Motor neuron (in vitro differentiated cells): Measurements from ENCODE around the gene NEGR1. TPM values are rescaled to one million over a fixed set of nuclear protein-coding genes. Genes with fewer than 3 reads are reported as not detected.

Experiments used
- ATAC-seq, 8 experiments: fragments of 200-7000 bp; cut with Tn5 transposase; replicated peaks in 6 of 8; 2 replicates each; pipeline ENCODE4 v1.8.0; 2021; ENCODE audit warnings: mild to moderate bottlenecking in 8 of 8, moderate library complexity in 8 of 8
- H3K27ac ChIP-seq, 2 donors: fragments of 250-450 bp; sonication (Bioruptor Pico); 2 replicates each; pipeline ENCODE4 v1.9.0; 2021; ENCODE audit warnings: antibody characterized with exemption in 2 of 2, mild to moderate bottlenecking in 2 of 2, moderate library complexity in 1 of 2
- H3K4me1 ChIP-seq, 2 donors: fragments of 250-450 bp; sonication (Bioruptor Pico); replicated peaks in 1 of 2; 2 replicates each; pipeline ENCODE4 v1.6.1; 2021; ENCODE audit warnings: antibody characterized with exemption in 2 of 2, mild to moderate bottlenecking in 2 of 2, moderate library complexity in 1 of 2
- H3K4me3 ChIP-seq, 5 donors: fragments of 250-450 bp; sonication (Bioruptor Pico); 2 replicates each; pipeline ENCODE4 v1.9.0; 2021; ENCODE audit warnings: antibody characterized with exemption in 5 of 5, mild to moderate bottlenecking in 5 of 5, moderate library complexity in 4 of 5
- WGBS, 10 experiments: fragments of 450-650 bp; shearing (Covaris generic); methylation state at CpG; one replicate each; pipeline ENCODE4 v1.0.0; 2022; 5-methylcytosine and 5-hydroxymethylcytosine counted together
- in situ Hi-C, 9 experiments: fragments of 400-800 bp; cut with MboI; loops; one replicate each; pipeline ENCODE4 v1.15.0; 2021; ENCODE audit warnings: low sequenced_read_pairs in 9 of 9, low pct_unique_long_range_greater_than_20kb in 2 of 9; ENCODE audit not compliant: unreplicated experiment in 9 of 9
- total RNA-seq, 8 experiments: library from RNA; unstranded; fragments of 300-600 nt; gene quantifications; 2 replicates each; pipeline versions ENCODE4 v1.2.3 to v1.2.4, GENCODE V29; 2022

NEGR1 gene
- total RNA-seq, 8 experiments from 2014 or later = 0.63 to 40.6 (median 15.1) TPM

DNA sequence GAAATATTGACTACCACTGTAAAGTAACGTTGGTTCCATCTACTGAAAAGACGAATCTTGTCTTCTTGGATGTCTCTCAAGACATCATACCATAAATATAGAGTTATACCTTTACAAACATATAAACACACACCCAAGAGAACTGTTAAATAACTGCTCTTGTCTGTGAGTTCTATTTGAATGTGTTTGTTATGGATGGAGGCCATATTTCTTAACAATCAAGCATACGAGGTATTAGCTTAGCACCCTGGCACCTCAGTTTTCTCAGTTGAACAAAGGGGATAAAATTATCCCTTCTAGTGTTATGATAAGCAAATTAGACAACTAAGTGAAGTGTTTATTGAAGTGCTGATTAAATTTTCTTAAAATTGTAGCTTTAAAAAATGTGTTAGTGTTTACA, 864.9 kb downstream of the NEGR1 start:
- no peak for ATAC-seq
- no peak overlapping the region for H3K27ac ChIP-seq
- 34 to 100% (median 80%) methylated on average over 1 to 3 of the region's 3 CpGs; no CpG with 5 or more reads in 1 of the 10 experiments for WGBS, 10 experiments
- H3K4me3 ChIP-seq = no peak overlapping the region
- in situ Hi-C loops = no loop called here
- H3K4me1 ChIP-seq = peaks cover 2 to 26% of the 10 kb centered on the region in 2 donors

DNA sequence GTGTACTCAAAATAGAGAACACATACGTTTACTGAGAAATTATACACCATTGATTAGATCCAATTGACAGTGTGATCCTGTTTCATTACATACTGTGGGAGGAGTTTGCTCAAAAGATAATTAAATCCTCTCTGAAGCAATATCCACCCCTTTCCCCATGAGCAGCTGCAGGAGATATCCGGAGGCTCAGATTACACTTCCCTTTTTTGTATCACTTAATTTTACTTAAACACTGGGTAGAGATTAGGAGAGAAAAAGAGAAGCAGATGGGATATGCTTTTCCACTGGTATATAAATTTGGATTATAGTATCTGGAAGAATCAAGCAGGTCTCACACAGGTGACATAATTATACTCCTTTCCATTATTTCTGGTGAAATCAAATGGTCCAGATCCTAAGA, 868.2 kb downstream of the NEGR1 start:
- WGBS, 10 experiments = 0 to 64% (median 44%) methylated on average over 1 to 2 of the region's 2 CpGs; no CpG with 5 or more reads in 1 of the 10 experiments
- Histone ChIP-seq H3K4me3 (no peak overlapping the region), H3K4me1 (peaks cover 2 to 14% of the 10 kb centered on the region in 2 donors), H3K27ac (no peak overlapping the region)
- ATAC-seq = peak in 3 of 8 experiments; percentile 25 to 83 (median 80)
- in situ Hi-C loops = no loop called here

DNA sequence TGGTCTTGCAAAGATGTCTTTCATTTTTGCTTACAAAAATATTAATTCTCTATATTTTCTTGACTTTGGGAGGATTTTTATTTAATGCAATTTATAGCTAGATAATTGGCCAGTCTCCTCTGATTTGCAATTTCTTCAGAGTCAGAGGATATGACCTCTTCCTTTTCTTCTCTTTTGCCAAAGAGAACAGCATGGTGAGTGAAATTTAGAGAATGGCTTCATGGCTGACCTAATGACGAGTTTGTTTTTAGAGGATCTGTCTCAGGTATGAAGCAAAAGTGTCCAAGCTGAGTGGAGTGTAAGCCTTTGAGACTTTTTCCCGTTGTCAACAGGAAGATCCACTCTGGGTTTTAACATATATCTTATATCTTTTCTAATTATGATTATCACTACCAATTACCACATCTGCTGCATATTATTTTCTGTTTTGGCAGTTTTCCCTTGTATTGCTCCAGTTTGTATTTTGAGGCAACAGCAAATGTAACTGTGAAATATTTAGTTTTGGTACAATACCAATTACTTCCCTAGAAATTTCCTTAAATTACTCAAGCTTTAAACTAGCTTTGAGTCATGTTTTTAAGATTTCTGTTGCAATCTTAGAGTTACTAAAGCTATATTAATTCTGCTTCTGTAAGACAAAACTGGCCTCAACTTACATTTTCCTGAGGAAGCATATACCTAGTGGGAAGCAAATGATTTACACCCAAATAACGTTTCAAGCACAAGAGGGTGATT, 868.7 kb downstream of the NEGR1 start:
- no peak for ATAC-seq
- no peak overlapping the region for H3K4me3 ChIP-seq
- H3K27ac ChIP-seq = no peak overlapping the region
- H3K4me1 ChIP-seq = peaks cover 2 to 14% of the 10 kb centered on the region in 2 donors
- in situ Hi-C loops = no loop called here
- 0 to 59% (median 38%) methylated on average over 1 to 3 of the region's 3 CpGs for WGBS, 10 experiments

DNA sequence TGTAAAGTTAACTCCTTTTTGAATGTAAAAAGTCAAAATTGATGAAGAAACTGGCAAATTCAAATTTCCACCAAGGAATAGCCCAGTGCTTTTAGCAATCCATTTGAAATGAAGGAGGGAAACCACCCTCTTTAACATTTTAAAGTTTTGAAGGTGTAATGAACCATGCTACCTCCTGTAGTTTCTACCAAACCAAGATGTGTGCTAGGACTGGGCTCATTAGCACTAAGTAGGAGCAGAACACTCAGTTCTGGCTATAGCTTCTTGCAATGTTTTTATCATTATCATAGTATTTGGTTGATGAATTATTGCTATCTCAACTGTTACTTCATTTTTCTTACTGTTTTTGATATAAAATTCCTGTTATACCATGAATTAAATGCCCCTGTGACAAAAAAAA, 882.3 kb downstream of the NEGR1 start:
- H3K4me3 ChIP-seq = no peak overlapping the region
- no peaks in the 10 kb centered on the region for H3K4me1 ChIP-seq
- no peak for ATAC-seq
- in situ Hi-C loops = no loop called here
- H3K27ac ChIP-seq = no peak overlapping the region

DNA sequence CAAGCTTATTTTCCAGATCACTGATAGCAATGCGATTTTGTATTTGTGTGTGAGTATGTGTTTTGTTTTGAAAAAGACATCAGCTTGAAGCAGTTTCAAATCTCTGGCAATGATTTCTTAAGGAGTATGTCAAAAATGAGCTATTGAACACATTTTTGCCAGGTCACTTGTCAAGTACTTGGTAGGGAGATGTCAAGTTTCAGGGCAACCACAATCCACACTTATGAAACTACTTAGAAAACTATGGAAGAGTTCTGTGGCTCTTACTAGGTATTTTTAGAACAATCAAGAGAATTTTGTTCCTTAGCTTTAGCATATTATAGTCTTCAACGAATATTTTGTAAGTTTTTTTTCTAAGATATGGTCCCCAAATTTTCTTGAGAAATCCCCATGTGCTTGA, 882.7 kb downstream of the NEGR1 start:
- 0 to 54% (median 28%) methylated on average over 1 to 2 of the region's 2 CpGs; no CpG with 5 or more reads in 2 of the 10 experiments for WGBS, 10 experiments
- Histone ChIP-seq H3K27ac (no peak overlapping the region), H3K4me1 (no peaks in the 10 kb centered on the region), H3K4me3 (no peak overlapping the region)
- no peak for ATAC-seq
- in situ Hi-C loops = no loop called here

DNA sequence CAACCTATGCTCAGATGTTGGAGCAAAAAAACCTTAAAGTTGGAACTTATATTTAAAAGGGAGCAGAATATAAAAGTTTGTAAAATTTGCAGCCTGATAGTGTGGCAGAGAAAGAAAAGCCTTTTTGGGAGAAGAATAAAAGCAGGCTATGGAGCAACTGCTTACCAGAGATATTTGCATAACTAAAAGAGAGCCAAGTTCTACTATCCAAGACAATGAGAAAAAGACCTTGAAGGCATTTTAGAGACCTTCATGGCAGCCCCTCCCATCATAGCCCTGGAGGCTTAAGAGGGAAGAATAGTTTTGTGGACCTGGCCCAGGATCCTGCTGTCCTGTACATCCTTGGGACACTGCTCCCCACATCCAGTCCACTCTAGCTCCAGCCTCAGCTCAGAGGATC, 889.0 kb downstream of the NEGR1 start:
- Histone ChIP-seq H3K4me3 (no peak overlapping the region), H3K4me1 (no peaks in the 10 kb centered on the region), H3K27ac (no peak overlapping the region)
- no peak for ATAC-seq
- in situ Hi-C loops = no loop called here

DNA sequence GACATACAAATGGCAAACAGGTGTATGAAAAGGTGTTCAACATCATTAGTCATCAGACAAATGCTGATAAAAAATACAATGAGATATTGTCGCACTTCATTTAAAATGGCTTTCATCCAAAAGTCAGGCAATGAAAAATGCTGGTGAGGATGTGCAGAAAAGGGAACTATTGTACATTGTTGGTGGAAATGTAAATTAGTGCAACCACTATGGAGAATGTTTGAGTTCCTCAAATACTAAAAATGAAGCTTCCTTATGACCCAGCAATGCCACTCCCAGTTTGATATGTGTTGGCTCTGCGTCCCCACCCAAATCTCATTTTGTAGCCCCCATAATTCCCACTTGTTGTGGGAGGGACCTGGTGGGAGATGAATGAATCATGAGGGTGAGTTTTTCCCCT, 891.8 kb downstream of the NEGR1 start:
- ATAC-seq = no peak
- no peaks in the 10 kb centered on the region for H3K4me1 ChIP-seq
- WGBS, 10 experiments = 42 to 100% (median 93%) methylated on average over 1 to 2 of the region's 2 CpGs; no CpG with 5 or more reads in 2 of the 10 experiments
- no peak overlapping the region for H3K27ac ChIP-seq
- H3K4me3 ChIP-seq = no peak overlapping the region
- in situ Hi-C loops = no loop called here

DNA sequence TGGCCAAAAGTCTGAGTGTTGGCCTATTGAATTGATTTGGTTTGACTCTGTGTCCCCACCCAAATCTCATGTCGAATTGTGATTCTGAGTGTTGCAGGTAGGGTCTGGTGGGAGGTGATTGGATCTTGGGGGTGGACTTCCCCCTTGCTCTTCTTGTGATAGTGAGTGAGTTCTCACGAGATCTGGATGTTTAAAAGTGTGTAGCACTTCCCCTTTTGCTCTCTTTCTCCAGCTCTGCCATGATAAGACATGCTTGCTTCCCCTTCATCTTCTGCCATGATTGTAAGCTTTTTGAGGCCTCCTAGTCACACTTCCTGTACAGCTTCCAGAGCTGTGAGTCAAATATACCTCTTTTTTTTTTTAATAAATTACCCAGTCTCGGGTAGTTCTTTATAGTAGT, 904.5 kb downstream of the NEGR1 start:
- in situ Hi-C loops = no loop called here
- no peak for ATAC-seq

DNA sequence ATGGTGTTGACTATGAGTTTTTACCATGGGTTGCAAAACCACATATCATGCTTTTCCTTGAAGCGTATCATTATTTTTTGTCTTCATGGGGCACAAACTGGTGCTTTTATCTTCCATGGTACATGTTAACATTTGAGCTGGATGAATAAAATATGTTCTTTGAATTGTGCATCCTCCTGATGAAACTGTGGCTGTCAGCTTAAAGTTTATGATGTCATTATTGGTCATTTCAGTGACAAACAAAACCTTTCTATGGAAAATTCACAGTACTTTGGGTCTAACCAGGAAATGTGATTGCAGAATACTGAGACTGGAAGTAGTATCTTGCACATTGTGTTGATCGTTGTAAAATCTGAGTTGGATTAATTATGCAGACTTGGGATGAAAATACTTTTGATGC, 909.8 kb downstream of the NEGR1 start:
- Histone ChIP-seq H3K4me3 (no peak overlapping the region), H3K4me1 (no peaks in the 10 kb centered on the region), H3K27ac (no peak overlapping the region)
- WGBS, 10 experiments = 46 to 100% (median 87%) methylated on average over 1 to 2 of the region's 2 CpGs; no CpG with 5 or more reads in 2 of the 10 experiments
- peak in 4 of 8 experiments; percentile 21 to 51 (median 34) for ATAC-seq
- in situ Hi-C loops = no loop called here

More for the DNA sequence above, 904.5 kb downstream of the NEGR1 start:
- Histone ChIP-seq H3K4me3 (no peak overlapping the region), H3K4me1 (no peaks in the 10 kb centered on the region), H3K27ac (no peak overlapping the region)
- 50 to 100% (median 75%) methylated on average over 1 to 3 of the region's 3 CpGs; no CpG with 5 or more reads in 2 of the 10 experiments for WGBS, 10 experiments

DNA sequence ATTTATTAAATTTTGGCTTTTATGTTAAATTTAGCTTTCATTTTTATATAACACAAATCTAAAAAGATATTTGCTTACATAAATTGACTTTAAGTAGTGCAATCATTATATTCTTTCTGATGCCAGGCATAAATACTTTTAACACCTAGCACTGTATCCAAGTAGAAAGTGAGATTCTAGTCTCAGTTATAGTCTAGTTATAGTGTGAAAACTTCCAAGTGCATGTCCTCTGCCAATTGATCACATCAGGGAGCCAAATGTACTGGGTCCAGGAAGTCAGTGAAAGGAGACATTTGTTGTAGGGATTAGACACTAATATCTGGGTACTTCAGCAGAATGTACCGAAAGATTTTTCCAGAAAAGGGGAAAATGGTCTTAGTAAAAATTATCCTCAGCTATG, 910.8 kb downstream of the NEGR1 start:
- WGBS, 10 experiments = 50 to 100% (median 97%) methylated on average over 1 of the region's 1 CpG; no CpG with 5 or more reads in 2 of the 10 experiments
- no peak for ATAC-seq
- Histone ChIP-seq H3K4me3 (no peak overlapping the region), H3K27ac (no peak overlapping the region), H3K4me1 (no peaks in the 10 kb centered on the region)
- in situ Hi-C loops = no loop called here

DNA sequence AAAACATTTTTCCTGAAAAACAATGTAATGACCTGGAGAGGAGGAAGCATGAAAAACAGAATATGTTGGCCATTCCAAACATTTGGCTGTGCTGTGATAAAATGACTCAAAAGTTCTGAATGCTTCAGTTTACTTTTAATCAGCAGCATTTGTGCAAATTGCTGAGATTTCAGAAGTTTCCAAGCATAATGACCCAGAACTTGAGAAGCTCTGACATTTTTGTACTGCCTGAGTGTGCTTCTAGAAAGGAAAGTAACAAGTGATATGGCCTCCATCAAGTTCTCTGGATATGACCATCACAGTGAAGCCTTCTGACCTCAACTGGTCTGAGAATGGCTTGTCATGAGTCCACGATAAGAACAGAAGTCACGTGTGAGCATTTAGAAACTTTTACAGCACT, 918.1 kb downstream of the NEGR1 start:
- in situ Hi-C loops = no loop called here
- H3K4me1 ChIP-seq = peaks cover 0 to 4% of the 10 kb centered on the region in 2 donors
- ATAC-seq = no peak
- no peak overlapping the region for H3K27ac ChIP-seq
- no peak overlapping the region for H3K4me3 ChIP-seq
- WGBS, 10 experiments = 37 to 100% (median 84%) methylated on average over 1 to 2 of the region's 2 CpGs; no CpG with 5 or more reads in 2 of the 10 experiments

DNA sequence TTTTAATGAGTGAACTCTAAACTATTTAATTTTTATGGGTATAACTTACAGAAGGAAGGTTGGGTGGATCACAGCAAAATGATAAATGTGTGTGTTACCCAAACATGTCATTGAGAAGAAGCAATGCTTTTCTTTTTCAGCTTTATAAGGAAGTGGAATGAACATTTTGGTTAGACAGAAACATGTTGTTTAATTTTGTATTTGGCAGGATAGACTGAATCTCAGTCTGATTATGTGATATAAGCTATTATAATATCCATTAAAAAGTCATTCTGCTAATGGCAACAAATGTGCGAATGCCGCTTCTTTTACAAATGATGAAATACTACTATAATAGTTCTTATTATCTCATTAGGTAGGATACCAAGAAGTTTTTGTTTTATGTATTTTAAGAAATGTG, 919.6 kb downstream of the NEGR1 start:
- no peak overlapping the region for H3K27ac ChIP-seq
- no peak overlapping the region for H3K4me3 ChIP-seq
- in situ Hi-C loops = no loop called here
- H3K4me1 ChIP-seq = peaks cover 0 to 4% of the 10 kb centered on the region in 2 donors
- WGBS, 10 experiments = 79 to 100% (median 94%) methylated on average over 2 of the region's 2 CpGs; no CpG with 5 or more reads in 1 of the 10 experiments
- no peak for ATAC-seq

DNA sequence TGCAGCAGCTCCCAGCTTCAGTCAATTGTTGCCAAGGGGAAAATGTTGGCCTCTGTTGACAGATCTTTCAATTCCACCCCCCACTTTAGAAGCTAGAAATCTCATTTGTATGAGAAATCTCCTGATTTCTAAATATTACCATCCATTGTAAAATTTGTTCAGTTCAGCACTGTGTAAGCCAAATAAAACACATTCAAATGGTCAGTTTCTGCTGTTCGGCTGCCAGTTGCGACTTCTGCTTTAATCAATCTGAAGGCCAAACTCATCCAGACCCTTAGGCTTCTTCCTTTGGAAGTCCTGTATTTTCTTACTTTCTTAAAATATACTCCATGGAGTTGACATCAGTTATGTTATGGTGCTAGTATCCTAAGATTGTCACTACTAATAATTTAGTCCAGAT, 920.3 kb downstream of the NEGR1 start:
- in situ Hi-C loops = no loop called here
- Histone ChIP-seq H3K4me1 (peaks cover 0 to 4% of the 10 kb centered on the region in 2 donors), H3K4me3 (no peak overlapping the region), H3K27ac (no peak overlapping the region)
- 18 to 100% (median 93%) methylated on average over 1 to 2 of the region's 2 CpGs; no CpG with 5 or more reads in 3 of the 10 experiments for WGBS, 10 experiments
- ATAC-seq = no peak

DNA sequence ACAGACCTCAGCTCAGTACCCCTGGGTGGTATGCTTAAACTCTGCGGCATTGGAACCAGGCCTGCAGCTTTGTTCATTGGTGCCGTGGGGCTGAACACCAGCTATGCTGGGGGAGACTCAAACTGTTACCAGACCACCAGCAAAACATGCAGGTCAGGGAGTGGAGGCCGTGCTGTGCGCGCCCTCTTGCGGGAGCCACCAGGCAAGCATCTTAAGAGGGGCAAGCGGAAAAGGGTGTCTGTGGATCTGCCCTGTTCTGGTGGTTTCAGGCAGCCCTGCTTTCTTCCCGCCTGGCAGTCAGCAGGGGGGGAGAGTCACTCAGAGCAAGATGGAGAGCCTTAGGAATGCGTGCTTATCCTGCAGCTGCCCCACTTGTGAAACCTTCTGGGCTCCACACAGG, 924.6 kb downstream of the NEGR1 start:
- Histone ChIP-seq H3K4me1 (no peaks in the 10 kb centered on the region), H3K27ac (no peak overlapping the region), H3K4me3 (no peak overlapping the region)
- whole genome bisulfite sequencing, 10 experiments = 91 to 100% (median 96%) methylated on average over 1 to 8 of the region's 9 CpGs; no CpG with 5 or more reads in 5 of the 10 experiments
- no peak for ATAC-seq
- in situ Hi-C loops = no loop called here
